H9 (cell line): ENCODE measurements around the gene LRP1-AS. TPM values are rescaled to one million over a fixed set of nuclear protein-coding genes. Genes with fewer than 3 reads are reported as not detected.

Source experiments
- DNase-seq: peaks from one replicate; pipeline ENCODE4 v3.0.0-alpha.2; 2017
- H2AFZ ChIP-seq: one replicate; pipeline ENCODE4 v1.6.1; 2013; ENCODE audit warnings: mild to moderate bottlenecking, low read length, control low read depth, moderate library complexity
- H2AK5ac ChIP-seq: 2 replicates; pipeline ENCODE4 v1.6.1; 2013; ENCODE audit warnings: low read length, control low read depth, mixed read lengths; ENCODE audit not compliant: insufficient read length
- H2BK120ac ChIP-seq: one replicate; pipeline ENCODE4 v1.6.1; 2013; ENCODE audit warnings: low read depth, mild to moderate bottlenecking, low read length, control low read depth, inconsistent platforms; ENCODE audit not compliant: poor library complexity, severe bottlenecking
- H2BK12ac ChIP-seq: 2 replicates; pipeline ENCODE4 v1.6.1; 2013; ENCODE audit warnings: low read length, control low read depth, mixed read lengths, low read depth; ENCODE audit not compliant: insufficient read length
- H2BK15ac ChIP-seq: 2 replicates; pipeline ENCODE4 v1.6.1; 2013; ENCODE audit warnings: low read depth, low read length, control low read depth
- H2BK20ac ChIP-seq: one replicate; pipeline ENCODE4 v1.6.1; 2013; ENCODE audit warnings: low read depth, mild to moderate bottlenecking, low read length, control low read depth, inconsistent platforms; ENCODE audit not compliant: poor library complexity, severe bottlenecking
- H2BK5ac ChIP-seq: 2 replicates; pipeline ENCODE4 v1.6.1; 2013; ENCODE audit warnings: low read length, control low read depth, mixed read lengths; ENCODE audit not compliant: insufficient read length
- H3K14ac ChIP-seq: 2 replicates; pipeline ENCODE4 v1.6.1; 2013; ENCODE audit warnings: low read length, control low read depth; ENCODE audit not compliant: insufficient read depth
- H3K18ac ChIP-seq: 2 replicates; pipeline ENCODE4 v1.6.1; 2013; ENCODE audit warnings: low read depth, mild to moderate bottlenecking, mixed read lengths, low read length, control low read depth; ENCODE audit not compliant: insufficient read length
- H3K23ac ChIP-seq: 2 replicates; pipeline ENCODE4 v1.6.1; 2013; ENCODE audit warnings: low read length, control low read depth, mixed read lengths, low read depth; ENCODE audit not compliant: insufficient read length
- H3K23me2 ChIP-seq: 2 replicates; pipeline ENCODE4 v1.6.1; 2013; ENCODE audit warnings: low read depth, mild to moderate bottlenecking, mixed read lengths, low read length, control low read depth; ENCODE audit not compliant: insufficient read length, poor library complexity, severe bottlenecking
- H3K27ac ChIP-seq: 2 replicates; pipeline ENCODE4 v1.5.1; 2013; ENCODE audit warnings: low read length, control low read depth, mixed read lengths, low read depth; ENCODE audit not compliant: insufficient read length
- H3K27me3 ChIP-seq: 2 replicates; pipeline ENCODE4 v1.6.1; 2013; ENCODE audit warnings: low read length, control low read depth, inconsistent platforms; ENCODE audit not compliant: insufficient read depth
- H3K4ac ChIP-seq: 2 replicates; pipeline ENCODE4 v1.6.1; 2013; ENCODE audit warnings: low read depth, mild to moderate bottlenecking, control low read depth, inconsistent platforms, low read length, moderate library complexity
- H3K4me1 ChIP-seq: 2 replicates; pipeline ENCODE4 v1.6.1; 2013; ENCODE audit warnings: low read length, control low read depth, inconsistent platforms; ENCODE audit not compliant: insufficient read depth
- H3K4me2 ChIP-seq: 2 replicates; pipeline ENCODE4 v1.6.1; 2013; ENCODE audit warnings: low read length, control low read depth, mixed read lengths; ENCODE audit not compliant: insufficient read length, insufficient read depth
- H3K56ac ChIP-seq: 2 replicates; pipeline ENCODE4 v1.6.1; 2013; ENCODE audit warnings: low read depth, mild to moderate bottlenecking, mixed read lengths, low read length, control low read depth; ENCODE audit not compliant: insufficient read length
- H3K79me1 ChIP-seq: 2 replicates; pipeline ENCODE4 v1.6.1; 2013; ENCODE audit warnings: low read depth, mild to moderate bottlenecking, moderate library complexity, low read length, control low read depth, inconsistent platforms; ENCODE audit not compliant: insufficient read depth, poor library complexity, severe bottlenecking
- H3K79me2 ChIP-seq: 2 replicates; pipeline ENCODE4 v1.6.1; 2013; ENCODE audit warnings: low read length, control low read depth, inconsistent platforms; ENCODE audit not compliant: insufficient read depth
- H3K9ac ChIP-seq: 2 replicates; pipeline ENCODE4 v1.6.1; 2013; ENCODE audit warnings: low read length, control low read depth, mixed read lengths; ENCODE audit not compliant: insufficient read length; ENCODE audit errors: extremely low read depth
- H3K9me3 ChIP-seq: one replicate; pipeline ENCODE4 v1.6.1; 2013; ENCODE audit warnings: low read depth, low read length, inconsistent platforms; ENCODE audit not compliant: control insufficient read depth
- H3T11ph ChIP-seq: one replicate; pipeline ENCODE4 v1.6.1; 2013; ENCODE audit warnings: mild to moderate bottlenecking, low read length, control low read depth, inconsistent platforms
- H4K20me1 ChIP-seq: one replicate; pipeline ENCODE4 v1.6.1; 2013; ENCODE audit not compliant: control insufficient read depth, insufficient read length, insufficient read depth
- H4K5ac ChIP-seq: 2 replicates; pipeline ENCODE4 v1.6.1; 2013; ENCODE audit warnings: low read depth, mild to moderate bottlenecking, mixed read lengths, low read length, control low read depth; ENCODE audit not compliant: insufficient read length
- H4K8ac ChIP-seq: replicated peaks from 2 replicates; pipeline ENCODE4 v1.6.1; 2013; ENCODE audit warnings: low read length, control low read depth, mixed read lengths, low read depth; ENCODE audit not compliant: insufficient read length
- H4K91ac ChIP-seq: 2 replicates; pipeline ENCODE4 v1.6.1; 2013; ENCODE audit warnings: low read depth, mild to moderate bottlenecking, moderate library complexity, mixed read lengths, low read length, control low read depth; ENCODE audit not compliant: insufficient read length
- H3K27ac Mint-ChIP-seq, 3 experiments: 2 replicates in 2 of 3; 3 replicates in 1 of 3; pipeline ENCODE4 v1.8.0; 2020 to 2021; ENCODE audit warnings: mixed read lengths in 3 of 3, mild to moderate bottlenecking in 1 of 3, moderate library complexity in 1 of 3
- H3K27me3 Mint-ChIP-seq: 2 replicates; pipeline ENCODE4 v1.8.0; 2021; ENCODE audit warnings: low read depth, mild to moderate bottlenecking, moderate library complexity, mixed read lengths
- H3K36me3 Mint-ChIP-seq, 3 experiments: 2 replicates in 2 of 3; 3 replicates in 1 of 3; pipeline ENCODE4 v1.8.0; 2020 to 2021; ENCODE audit warnings: low read depth in 3 of 3, mixed read lengths in 3 of 3; ENCODE audit not compliant: insufficient read depth in 1 of 3
- H3K4me1 Mint-ChIP-seq, 2 experiments: 2 replicates each; pipeline ENCODE4 v1.8.0; 2020; ENCODE audit warnings: mixed read lengths in 2 of 2
- H3K4me3 Mint-ChIP-seq, 2 experiments: 2 replicates in 1 of 2; 3 replicates in 1 of 2; pipeline ENCODE4 v1.8.0; 2020 to 2021; ENCODE audit warnings: mild to moderate bottlenecking in 2 of 2, mixed read lengths in 2 of 2, moderate library complexity in 1 of 2
- H3K9me3 Mint-ChIP-seq, 2 experiments: 2 replicates in 1 of 2; 3 replicates in 1 of 2; pipeline ENCODE4 v1.8.0; 2020; ENCODE audit warnings: mild to moderate bottlenecking in 2 of 2, mixed read lengths in 2 of 2, moderate library complexity in 1 of 2
- CTCF ChIP-seq: fragments of 200-600 bp; sonication (generic); conservative IDR thresholded peaks from 3 replicates; pipeline ENCODE4 v1.8.0; 2021; ENCODE audit warnings: antibody characterized with exemption, mild to moderate bottlenecking
- WGBS: extraction: QIAGEN DNeasy Blood & Tissue Kit; methylation state at CpG from one replicate; pipeline ENCODE4 v1.1.7; 2013; ENCODE audit warnings: missing lambda C conversion rate, low lambda C conversion rate, mixed read lengths; ENCODE audit not compliant: insufficient read length; ENCODE audit errors: extremely low coverage; 5-methylcytosine and 5-hydroxymethylcytosine counted together
- total RNA-seq: library from RNA; stranded (reverse); gene quantifications from 2 replicates; pipeline ENCODE4 v1.2.1, GENCODE V29; 2021

LRP1-AS gene
- total RNA-seq, 1 experiment from 2014 or later = not detected

GRCh38 chr12:57105011-57105753, 42.2 kb downstream of the LRP1-AS start:
- no CpG with 5 or more reads among the region's 14 CpGs for WGBS
- Histone ChIP-seq H2BK20ac (no peak overlapping the region), H2BK15ac (no peak overlapping the region), H3K27me3 (no peaks in the 10 kb centered on the region), H3K14ac (no peak overlapping the region), H2AFZ (no peak overlapping the region), H3K4me2 (no peak overlapping the region), H3T11ph (no peak overlapping the region), H3K56ac (no peak overlapping the region), H4K20me1 (no peaks in the 10 kb centered on the region), H3K4me1 (no peaks in the 10 kb centered on the region; the same call in 1 of the 2 replicates), H2AK5ac (no peak overlapping the region), H3K4ac (no peak overlapping the region), H4K8ac (no peak overlapping the region), H2BK12ac (no peak overlapping the region), H3K23ac (no peak overlapping the region), H3K9ac (no peak overlapping the region), H3K79me2 (no peaks in the 10 kb centered on the region), H3K18ac (no peak overlapping the region), H3K79me1 (no peaks in the 10 kb centered on the region), H4K5ac (no peak overlapping the region), H2BK120ac (no peak overlapping the region), H4K91ac (no peak overlapping the region), H3K9me3 (no peaks in the 10 kb centered on the region), H3K27ac (no peak overlapping the region), H3K23me2 (peaks cover 6% of the 10 kb centered on the region), H2BK5ac (no peak overlapping the region)
- Mint-ChIP-seq H3K36me3 (peaks cover 2 to 46% (median 33%) of the 10 kb centered on the region in 3 experiments), H3K4me3 (no peak overlapping the region), H3K9me3 (no peaks in the 10 kb centered on the region), H3K4me1 (peaks cover 10 to 20% of the 10 kb centered on the region in 2 experiments), H3K27ac (no peak overlapping the region), H3K27me3 (no peaks in the 10 kb centered on the region)
- no peak for TF ChIP-seq CTCF
- no peak for DNase-seq
